Measurements from ENCODE around the gene SRC.

GRCh38 chr20:37296371-37296770 is 49.6 kb upstream of the SRC start:
- TF ChIP-seq, protein P1, sequence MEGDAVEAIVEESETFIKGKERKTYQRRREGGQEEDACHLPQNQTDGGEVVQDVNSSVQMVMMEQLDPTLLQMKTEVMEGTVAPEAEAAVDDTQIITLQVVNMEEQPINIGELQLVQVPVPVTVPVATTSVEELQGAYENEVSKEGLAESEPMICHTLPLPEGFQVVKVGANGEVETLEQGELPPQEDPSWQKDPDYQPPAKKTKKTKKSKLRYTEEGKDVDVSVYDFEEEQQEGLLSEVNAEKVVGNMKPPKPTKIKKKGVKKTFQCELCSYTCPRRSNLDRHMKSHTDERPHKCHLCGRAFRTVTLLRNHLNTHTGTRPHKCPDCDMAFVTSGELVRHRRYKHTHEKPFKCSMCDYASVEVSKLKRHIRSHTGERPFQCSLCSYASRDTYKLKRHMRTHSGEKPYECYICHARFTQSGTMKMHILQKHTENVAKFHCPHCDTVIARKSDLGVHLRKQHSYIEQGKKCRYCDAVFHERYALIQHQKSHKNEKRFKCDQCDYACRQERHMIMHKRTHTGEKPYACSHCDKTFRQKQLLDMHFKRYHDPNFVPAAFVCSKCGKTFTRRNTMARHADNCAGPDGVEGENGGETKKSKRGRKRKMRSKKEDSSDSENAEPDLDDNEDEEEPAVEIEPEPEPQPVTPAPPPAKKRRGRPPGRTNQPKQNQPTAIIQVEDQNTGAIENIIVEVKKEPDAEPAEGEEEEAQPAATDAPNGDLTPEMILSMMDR (IDR thresholded peaks at IDR 0.05), result no peak
- no peak for TF ChIP-seq POLR2AphosphoS5 (IDR thresholded peaks at IDR 0.05)

Measured in prostate gland (tissue), 2 donors.